Natural killer cell treated with Interleukin-12 subunit alpha and Interleukin-12 subunit beta and Interleukin-15 and Interleukin-18, amount 100 ng/mL, for 72 hours (primary cell): ENCODE data around the gene PCDH1. TPM values are rescaled to one million over a fixed set of nuclear protein-coding genes. Genes with fewer than 3 reads are reported as not detected.

Experiments used
- ATAC-seq, 2 donors: fragments of 150-1000 bp; cut with Tn5 transposase in 1 of 2; sonication (Bioruptor Pico), chemical (Tn5 transposase) in 1 of 2; 2 replicates each; pipeline ENCODE4 v1.10.0; 2021
- DNase-seq: peaks from one replicate; pipeline ENCODE4 v3.0.0; 2022; ENCODE audit warnings: low spot score
- H3K27ac Mint-ChIP-seq, 2 donors: 1 replicate in 1 of 2; 2 replicates in 1 of 2; pipeline ENCODE4 v1.8.0; 2022; ENCODE audit warnings: mixed read lengths in 2 of 2, mild to moderate bottlenecking in 1 of 2, moderate library complexity in 1 of 2
- H3K27me3 Mint-ChIP-seq, 2 donors: 1 replicate in 1 of 2; 2 replicates in 1 of 2; pipeline ENCODE4 v1.8.0; 2022; ENCODE audit warnings: mixed read lengths in 2 of 2
- H3K36me3 Mint-ChIP-seq: one replicate; pipeline ENCODE4 v1.8.0; 2022; ENCODE audit warnings: mixed read lengths
- H3K4me1 Mint-ChIP-seq, 2 donors: 1 replicate in 1 of 2; 2 replicates in 1 of 2; pipeline ENCODE4 v1.8.0; 2022; ENCODE audit warnings: low read depth in 2 of 2, mixed read lengths in 2 of 2, mild to moderate bottlenecking in 1 of 2
- H3K4me3 Mint-ChIP-seq: one replicate; pipeline ENCODE4 v1.8.0; 2022; ENCODE audit warnings: mixed read lengths
- H3K9me3 Mint-ChIP-seq: 2 replicates; pipeline ENCODE4 v1.8.0; 2022; ENCODE audit warnings: mixed read lengths
- total RNA-seq, 2 donors: library from RNA; stranded (reverse); gene quantifications; one replicate each; pipeline ENCODE4 v1.2.3, GENCODE V29; 2022

Gene PCDH1
- total RNA-seq, 2 donors from 2014 or later = 1.8 to 5.9 TPM

DNA sequence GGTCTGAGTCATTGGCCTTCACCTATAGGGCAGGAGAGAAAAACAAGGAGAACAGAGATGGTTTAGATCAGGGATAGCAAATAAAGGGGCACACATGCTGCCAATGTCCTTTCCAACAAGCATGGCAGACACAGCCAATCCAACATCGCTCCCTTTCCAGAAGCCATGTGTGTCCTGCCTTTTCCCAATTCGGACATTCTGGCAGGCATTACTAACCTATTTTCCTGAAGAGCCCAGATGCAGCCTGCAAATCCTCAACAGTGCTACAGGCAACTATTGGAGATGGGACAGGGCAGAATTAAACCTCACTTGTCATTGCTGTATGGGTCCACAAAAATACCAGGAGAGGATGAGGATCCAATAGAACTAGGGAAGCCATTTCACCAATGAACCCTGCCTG, 12.8 kb downstream of the PCDH1 start:
- Mint-ChIP-seq H3K4me1 (peaks cover 2 to 10% of the 10 kb centered on the region in 2 donors), H3K4me3 (no peak overlapping the region), H3K27me3 (peaks cover 0 to 8% of the 10 kb centered on the region in 2 donors), H3K9me3 (no peaks in the 10 kb centered on the region), H3K27ac (no peak overlapping the region), H3K36me3 (no peaks in the 10 kb centered on the region)
- DNase-seq = peak; percentile 16
- no peak for ATAC-seq

DNA sequence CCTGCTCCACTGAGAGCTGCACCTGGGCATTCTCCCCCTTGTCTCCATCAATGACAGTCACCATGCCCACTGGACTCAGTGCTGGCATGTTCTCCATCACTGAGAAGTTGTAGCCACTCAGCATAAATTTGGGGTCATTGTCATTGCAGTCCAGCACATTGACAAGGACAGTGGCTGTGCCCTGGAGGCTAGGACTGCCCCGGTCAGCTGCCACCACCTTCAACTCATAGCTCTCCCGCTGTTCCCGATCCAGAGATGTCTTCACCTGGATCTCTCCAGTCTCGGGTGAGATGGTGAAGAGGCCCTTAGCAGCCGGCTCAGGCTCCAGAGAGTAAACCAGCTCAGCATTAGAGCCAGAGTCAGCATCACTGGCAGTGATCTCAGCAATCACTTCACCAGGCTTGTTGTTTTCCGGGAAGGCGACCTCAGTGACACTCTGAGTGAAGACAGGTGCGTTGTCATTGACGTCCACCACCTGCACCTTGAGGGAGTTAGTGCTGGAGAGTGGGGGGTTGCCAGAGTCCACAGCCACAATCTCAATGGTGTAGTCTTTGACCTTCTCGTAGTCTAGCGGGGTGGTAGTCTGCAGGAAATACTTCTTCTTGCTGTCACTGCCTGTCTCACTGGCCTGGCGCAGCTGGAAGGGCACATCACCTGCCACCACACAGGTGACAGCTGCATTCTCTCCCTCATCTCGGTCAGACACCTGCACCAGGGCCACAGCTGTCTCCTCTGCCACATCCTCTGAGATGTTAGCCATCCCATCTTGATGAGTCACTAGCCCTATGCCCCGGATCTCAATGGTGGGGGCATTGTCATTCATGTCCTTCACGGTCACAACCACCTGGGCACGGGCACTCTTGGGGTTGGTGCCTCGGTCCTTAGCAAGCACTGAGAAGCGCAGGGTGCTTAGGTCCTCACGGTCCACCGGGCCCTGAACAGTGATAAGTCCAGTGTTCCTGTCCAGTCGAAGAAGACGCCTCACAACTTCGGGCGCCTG, 13.5 kb downstream of the PCDH1 start:
- Mint-ChIP-seq H3K9me3 (no peaks in the 10 kb centered on the region), H3K27me3 (peaks cover 0 to 8% of the 10 kb centered on the region in 2 donors), H3K4me3 (no peak overlapping the region), H3K36me3 (no peaks in the 10 kb centered on the region), H3K27ac (no peak overlapping the region), H3K4me1 (peaks cover 0 to 9% of the 10 kb centered on the region in 2 donors)
- no peak for ATAC-seq
- DNase-seq = no peak

DNA sequence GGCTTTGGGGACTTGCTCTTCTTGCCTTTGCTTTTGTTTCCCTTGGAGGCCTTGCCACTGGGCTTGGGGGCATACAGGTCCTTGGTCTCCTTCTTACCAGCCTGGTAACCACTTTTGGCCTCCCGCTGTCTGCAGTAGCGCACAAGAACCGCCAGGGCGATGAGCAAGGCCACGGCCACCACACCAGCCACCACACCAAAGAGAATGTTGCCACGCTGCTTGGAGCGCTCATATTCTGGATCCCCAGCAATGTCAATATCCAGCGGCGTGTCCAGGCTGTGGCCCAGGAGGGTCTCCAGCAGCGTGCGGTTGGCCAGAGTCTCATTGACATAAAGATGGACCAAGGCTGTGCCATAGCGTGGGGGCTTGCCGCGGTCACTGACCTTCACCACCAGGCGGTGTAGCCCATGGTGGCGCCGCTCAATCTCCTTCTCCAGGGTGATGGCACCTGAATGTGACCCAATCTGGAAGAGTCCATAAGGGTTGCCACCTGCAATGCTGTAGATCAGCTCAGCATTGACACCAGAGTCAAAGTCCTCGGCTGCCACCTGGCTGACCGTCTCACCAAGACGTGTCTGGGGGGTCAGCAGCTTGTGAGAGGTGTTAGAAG, 14.5 kb downstream of the PCDH1 start:
- Mint-ChIP-seq H3K27me3 (peaks cover 0 to 8% of the 10 kb centered on the region in 2 donors), H3K36me3 (no peaks in the 10 kb centered on the region), H3K4me1 (peaks cover 0 to 9% of the 10 kb centered on the region in 2 donors), H3K9me3 (no peaks in the 10 kb centered on the region), H3K27ac (no peak overlapping the region), H3K4me3 (no peak overlapping the region)
- DNase-seq = no peak
- no peak for ATAC-seq

DNA sequence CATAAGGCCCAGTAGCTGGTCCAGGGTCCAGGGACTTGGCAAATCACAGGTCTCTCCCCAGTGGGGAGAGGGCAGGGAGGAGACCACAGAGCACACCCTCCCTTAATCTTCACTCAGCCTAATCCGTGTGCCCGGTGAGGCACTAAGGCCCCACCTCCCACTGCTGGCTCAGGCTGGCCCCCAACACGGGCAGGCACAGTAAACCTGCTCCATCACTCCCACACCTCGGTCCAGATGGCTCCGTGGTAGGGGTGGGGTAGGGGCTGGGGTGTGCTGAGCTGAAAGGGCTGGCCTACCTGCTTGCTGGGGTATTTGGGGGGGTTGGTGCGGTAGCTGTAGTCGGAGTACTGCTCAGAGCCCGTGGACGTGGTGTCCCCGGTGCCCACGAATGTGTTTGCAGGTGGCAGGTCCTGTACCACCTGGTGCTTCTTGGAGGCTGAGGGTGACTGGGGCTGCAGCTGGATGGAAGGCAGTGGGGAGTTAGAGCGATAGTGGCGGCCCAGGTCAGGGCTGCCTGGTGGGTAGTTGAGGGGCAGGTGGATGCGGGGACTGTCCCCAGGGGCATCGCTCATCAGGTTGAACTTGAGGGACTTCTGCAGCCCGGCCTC, 15.2 kb downstream of the PCDH1 start:
- ATAC-seq (no peak), DNase-seq (no peak)
- H3K4me3 Mint-ChIP-seq = no peak overlapping the region
- peaks cover 0 to 9% of the 10 kb centered on the region in 2 donors for H3K4me1 Mint-ChIP-seq
- peaks cover 0 to 8% of the 10 kb centered on the region in 2 donors for H3K27me3 Mint-ChIP-seq
- no peaks in the 10 kb centered on the region for H3K9me3 Mint-ChIP-seq
- H3K27ac Mint-ChIP-seq = no peak overlapping the region
- no peaks in the 10 kb centered on the region for H3K36me3 Mint-ChIP-seq

DNA sequence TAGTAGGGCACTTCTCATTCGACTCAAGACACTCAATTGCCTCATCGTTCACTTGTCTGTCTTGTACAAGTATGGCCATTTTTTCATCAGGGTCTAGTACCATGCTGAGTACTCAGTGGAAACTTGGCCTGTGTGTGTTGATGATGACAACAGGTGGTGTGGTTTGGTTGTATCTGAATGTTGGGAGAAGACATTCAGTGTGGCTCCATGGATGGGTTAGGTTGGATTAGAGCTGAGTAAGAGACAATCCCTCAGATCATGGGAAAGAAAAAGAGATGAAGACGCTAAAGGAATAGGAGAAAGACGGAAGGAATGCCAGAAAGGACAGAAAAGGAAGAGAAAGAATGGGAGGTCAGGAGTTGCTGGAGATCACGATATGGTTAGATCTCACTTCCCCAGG, 17.0 kb downstream of the PCDH1 start:
- ATAC-seq (no peak), DNase-seq (no peak)
- Mint-ChIP-seq H3K36me3 (no peaks in the 10 kb centered on the region), H3K4me3 (no peak overlapping the region), H3K9me3 (no peaks in the 10 kb centered on the region), H3K27ac (no peak overlapping the region), H3K27me3 (peaks cover 0 to 8% of the 10 kb centered on the region in 2 donors), H3K4me1 (peaks cover 0 to 9% of the 10 kb centered on the region in 2 donors)

DNA sequence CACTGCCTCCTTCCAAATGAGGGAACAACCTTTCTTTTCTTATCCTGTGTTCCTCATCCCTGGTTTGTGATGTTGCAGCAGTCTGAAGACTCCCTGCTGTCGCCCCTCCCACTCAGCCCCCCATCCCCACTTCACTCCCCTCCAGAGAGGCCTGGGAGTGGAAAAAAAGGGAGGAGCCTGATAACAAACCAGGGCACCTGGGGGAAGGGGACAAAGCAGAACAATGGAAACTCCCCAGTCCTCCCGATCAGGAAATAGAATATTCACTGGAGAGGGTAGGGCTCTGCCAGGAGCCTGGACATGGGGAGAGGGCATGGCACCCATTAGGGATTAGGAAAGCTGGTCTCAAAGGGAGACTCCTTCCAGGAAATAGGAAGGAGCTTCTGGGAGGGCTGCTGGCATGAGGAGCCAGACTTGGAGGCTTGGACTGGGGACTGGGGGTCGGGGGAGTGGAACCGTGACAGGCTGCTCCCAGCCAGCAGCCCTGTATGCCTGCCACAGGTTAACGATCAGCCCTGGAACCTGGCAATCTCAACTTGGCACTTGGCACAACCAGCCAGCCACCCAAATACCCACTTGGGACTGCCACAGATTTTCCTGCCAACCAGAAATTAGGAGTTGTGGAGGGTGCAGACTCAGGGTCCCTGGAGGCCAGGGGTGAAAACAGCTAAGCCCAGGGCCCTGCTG, 20.0 kb downstream of the PCDH1 start:
- ATAC-seq (no peak), DNase-seq (no peak)
- H3K27me3 Mint-ChIP-seq = peaks cover 0 to 8% of the 10 kb centered on the region in 2 donors
- H3K4me1 Mint-ChIP-seq = peaks cover 0 to 9% of the 10 kb centered on the region in 2 donors
- no peak overlapping the region for H3K27ac Mint-ChIP-seq
- H3K9me3 Mint-ChIP-seq = no peaks in the 10 kb centered on the region
- H3K4me3 Mint-ChIP-seq = no peak overlapping the region
- no peaks in the 10 kb centered on the region for H3K36me3 Mint-ChIP-seq

DNA sequence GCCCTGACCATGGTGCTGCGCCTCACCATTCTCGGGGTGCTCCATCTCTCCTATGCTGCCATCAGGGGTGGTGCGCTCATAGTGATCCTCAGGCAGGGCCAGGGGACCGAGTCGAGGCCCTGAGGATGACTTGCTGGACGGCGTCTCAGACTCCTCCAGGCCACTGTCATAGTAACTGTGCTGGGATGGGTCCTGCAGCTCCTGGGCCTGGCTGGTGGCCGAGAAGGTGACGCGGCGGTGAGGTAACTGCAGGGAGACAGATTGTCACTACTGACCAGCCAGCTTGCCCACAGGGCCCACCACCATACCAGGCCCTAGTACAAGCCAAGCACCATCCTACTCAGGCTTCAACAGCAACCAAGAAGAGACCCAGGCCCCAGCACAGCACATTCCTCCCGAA, 21.0 kb downstream of the PCDH1 start:
- H3K36me3 Mint-ChIP-seq = no peaks in the 10 kb centered on the region
- H3K27ac Mint-ChIP-seq = no peak overlapping the region
- no peaks in the 10 kb centered on the region for H3K9me3 Mint-ChIP-seq
- no peak for DNase-seq
- peaks cover 0 to 9% of the 10 kb centered on the region in 2 donors for H3K4me1 Mint-ChIP-seq
- ATAC-seq = no peak
- peaks cover 0 to 8% of the 10 kb centered on the region in 2 donors for H3K27me3 Mint-ChIP-seq
- H3K4me3 Mint-ChIP-seq = no peak overlapping the region

DNA sequence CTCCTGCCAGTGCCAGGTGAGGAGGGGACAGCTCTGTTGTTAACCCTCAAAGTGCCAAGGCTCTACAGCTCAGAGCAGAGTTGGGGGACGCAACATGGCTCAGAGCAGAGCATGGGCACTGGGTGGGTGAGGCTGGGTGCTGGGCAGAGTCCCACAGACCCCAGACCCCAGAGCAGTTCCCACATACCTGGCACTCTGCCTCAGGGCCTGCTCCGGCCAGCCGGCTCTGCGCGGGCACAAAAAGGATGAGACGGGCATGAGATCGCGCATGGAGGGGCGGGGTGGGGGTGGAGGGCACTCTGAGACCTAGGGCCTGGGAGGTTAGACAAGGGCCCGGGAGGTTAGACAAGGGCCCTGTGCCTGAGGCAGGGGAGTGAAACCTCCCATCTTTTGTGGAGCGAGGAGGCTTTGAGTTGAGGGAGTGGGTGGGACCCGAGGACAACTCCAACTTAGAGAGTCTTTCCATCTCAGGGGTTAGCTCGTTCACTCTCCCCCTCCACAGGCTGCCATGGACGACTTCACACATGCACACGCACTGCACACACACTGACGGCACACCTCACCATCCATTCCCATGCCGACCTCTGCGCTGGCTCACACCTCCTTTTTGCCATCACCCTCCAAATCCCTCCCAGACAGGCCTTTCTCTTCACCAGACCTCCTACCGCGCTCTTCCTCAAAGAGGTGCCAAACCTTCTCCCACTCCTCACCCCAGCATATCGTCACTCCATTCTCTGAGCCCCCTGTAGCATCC, 22.0 kb downstream of the PCDH1 start:
- peaks cover 0 to 6% of the 10 kb centered on the region in 2 donors for H3K4me1 Mint-ChIP-seq
- H3K27me3 Mint-ChIP-seq = peaks cover 0 to 3% of the 10 kb centered on the region in 2 donors
- DNase-seq (no peak), ATAC-seq (no peak)
- H3K4me3 Mint-ChIP-seq = no peak overlapping the region
- no peak overlapping the region for H3K27ac Mint-ChIP-seq
- H3K36me3 Mint-ChIP-seq = no peaks in the 10 kb centered on the region
- H3K9me3 Mint-ChIP-seq = no peaks in the 10 kb centered on the region

DNA sequence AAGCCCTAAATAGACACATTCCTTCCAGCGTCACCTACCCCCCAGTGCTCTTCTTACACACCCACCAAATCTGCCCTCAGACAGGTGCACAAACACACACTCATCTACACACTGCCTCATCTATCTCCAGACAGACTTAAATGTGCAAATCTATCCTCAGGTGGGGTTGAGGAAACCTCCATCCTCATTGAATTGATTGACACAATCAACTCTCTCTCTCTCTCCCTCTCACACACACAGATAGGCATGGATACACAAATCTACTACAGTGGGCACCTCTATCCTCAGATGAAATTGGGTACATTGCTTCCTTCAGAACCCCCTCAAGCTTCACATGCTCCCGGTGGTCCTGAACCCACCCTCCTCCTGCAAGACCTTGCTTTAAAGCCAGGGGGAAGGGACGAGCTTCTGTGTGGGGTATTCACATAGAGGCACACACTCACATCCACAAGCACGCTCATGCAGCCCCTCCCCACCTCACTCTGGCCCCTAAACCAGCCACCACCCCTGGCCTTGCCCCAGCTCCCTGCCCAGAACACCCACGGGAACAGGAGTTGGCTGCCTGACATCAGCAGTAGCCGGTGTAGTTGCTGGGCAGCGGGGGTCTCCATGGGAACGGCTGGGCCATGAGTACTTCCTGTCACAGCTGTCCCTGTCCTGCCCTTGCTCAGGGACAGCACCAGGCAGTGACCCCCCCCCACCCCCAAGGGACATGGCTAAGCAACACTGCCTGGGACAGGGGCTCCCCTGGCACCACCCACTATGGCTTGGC, 22.8 kb downstream of the PCDH1 start:
- no peak overlapping the region for H3K27ac Mint-ChIP-seq
- H3K36me3 Mint-ChIP-seq = no peaks in the 10 kb centered on the region
- peaks cover 0 to 5% of the 10 kb centered on the region in 2 donors for H3K4me1 Mint-ChIP-seq
- ATAC-seq = no peak
- no peaks in the 10 kb centered on the region for H3K9me3 Mint-ChIP-seq
- no peak for DNase-seq
- H3K27me3 Mint-ChIP-seq = no peaks in the 10 kb centered on the region
- no peak overlapping the region for H3K4me3 Mint-ChIP-seq

DNA sequence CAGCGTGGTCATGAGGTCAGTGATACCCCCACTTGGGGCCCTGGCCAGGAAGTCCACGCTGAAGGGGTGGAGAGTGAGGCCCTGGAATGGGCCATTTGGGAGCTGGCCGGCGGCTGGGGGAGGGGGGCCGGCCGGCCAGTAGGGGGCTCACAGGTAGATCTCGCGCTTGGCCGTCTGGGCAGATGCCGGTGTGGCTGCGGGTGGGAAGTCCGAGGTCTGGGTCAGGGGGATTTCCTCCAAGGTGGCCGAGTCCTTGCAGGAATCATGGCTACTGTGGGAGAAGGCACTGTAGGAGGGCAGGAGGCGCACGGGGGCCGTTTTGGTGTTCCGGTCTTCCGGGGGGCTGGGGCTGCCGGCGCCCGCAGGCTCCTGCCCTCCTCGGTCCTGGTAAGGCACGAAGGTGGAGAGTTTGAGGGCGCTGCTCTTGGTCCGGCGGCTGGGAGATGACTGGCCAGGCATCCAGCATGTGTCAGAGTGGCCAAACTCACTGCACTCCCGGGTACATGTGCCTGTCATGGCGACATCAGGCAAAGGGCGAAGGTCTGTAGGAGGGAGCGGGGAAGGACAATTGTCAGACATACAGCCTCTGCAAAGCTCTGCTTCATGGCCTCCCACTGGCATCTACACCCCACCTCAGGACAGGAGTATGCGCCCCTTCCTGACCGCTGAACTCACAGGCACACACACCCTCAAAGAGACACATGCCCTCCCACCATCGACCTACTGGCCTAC, 24.1 kb downstream of the PCDH1 start:
- H3K4me1 Mint-ChIP-seq = peaks cover 0 to 2% of the 10 kb centered on the region in 2 donors
- no peak overlapping the region for H3K4me3 Mint-ChIP-seq
- H3K27me3 Mint-ChIP-seq = no peaks in the 10 kb centered on the region
- H3K36me3 Mint-ChIP-seq = no peaks in the 10 kb centered on the region
- no peak overlapping the region for H3K27ac Mint-ChIP-seq
- ATAC-seq = no peak
- no peak for DNase-seq
- H3K9me3 Mint-ChIP-seq = no peaks in the 10 kb centered on the region

DNA sequence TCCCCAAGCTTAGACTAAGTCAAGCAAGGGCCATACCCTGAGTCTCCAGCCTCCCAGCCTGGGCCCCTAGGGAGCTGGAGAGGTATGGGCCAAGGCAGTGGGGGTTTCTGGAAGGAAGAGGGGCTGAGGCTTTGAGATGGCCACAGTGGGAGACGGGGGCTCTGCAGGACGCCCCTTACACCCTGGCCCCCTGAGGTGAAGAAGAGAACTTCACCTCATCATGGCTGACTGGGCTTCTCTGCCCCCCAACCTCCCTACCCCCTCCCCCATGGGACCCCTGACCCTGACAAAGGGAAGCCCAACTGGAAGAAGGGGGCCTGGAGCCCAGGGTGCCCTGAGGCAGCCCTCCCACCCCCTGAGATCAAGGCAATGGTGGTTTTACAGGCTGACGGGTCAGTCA, 25.8 kb downstream of the PCDH1 start:
- DNase-seq (no peak), ATAC-seq (no peak)
- Mint-ChIP-seq H3K27ac (no peak overlapping the region), H3K4me1 (peaks cover 7 to 9% of the 10 kb centered on the region in 2 donors), H3K27me3 (no peaks in the 10 kb centered on the region), H3K9me3 (no peaks in the 10 kb centered on the region), H3K36me3 (no peaks in the 10 kb centered on the region), H3K4me3 (no peak overlapping the region)
